GM19397 (cell line): ENCODE data around the gene MRM3.
"Not testable (repeated sequence)": the region's sequence is repeated elsewhere in the genome, so short reads cannot be mapped to it uniquely, and the experiment has no call there.

Experiments
- ATAC-seq: cut with Tn5 transposase; IDR thresholded peaks from one replicate; pipeline ENCODE4 v1.9.1; 2021; ENCODE audit warnings: mild to moderate bottlenecking, moderate library complexity; ENCODE audit not compliant: unreplicated experiment

MRM3 gene

GRCh38 chr17:753418-753817, 28.7 kb upstream of the MRM3 start:
- no peak for ATAC-seq

- ATAC-seq: not testable (repeated sequence)
These were observed 26.7 kb upstream of the MRM3 start for GRCh38 chr17:755319-755961.

GRCh38 chr17:756010-756567, 26.1 kb upstream of the MRM3 start:
- not testable (repeated sequence) for ATAC-seq

DNA sequence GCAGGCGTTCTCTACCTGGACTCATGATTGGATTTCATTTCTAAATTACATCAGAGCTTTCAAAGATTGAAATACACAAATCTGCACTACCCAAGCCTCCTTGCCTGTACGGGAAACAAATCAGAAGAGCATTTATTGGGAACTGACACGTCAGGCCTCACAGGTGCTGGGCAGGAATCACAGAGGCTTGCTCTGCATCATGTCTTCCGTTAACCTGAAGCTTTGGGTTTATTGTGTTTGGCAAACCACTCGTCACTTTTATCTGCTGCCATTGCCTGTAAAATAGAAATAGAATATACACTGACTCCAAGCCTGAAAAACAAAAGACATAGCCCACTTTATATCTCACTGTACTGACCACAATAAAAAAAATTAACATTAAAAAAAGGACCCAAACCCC, 22.2 kb upstream of the MRM3 start:
- no peak for ATAC-seq

GRCh38 chr17:760371-760770, 21.8 kb upstream of the MRM3 start:
- ATAC-seq: no peak

GRCh38 chr17:767076-767475, 15.1 kb upstream of the MRM3 start:
- no peak for ATAC-seq

DNA sequence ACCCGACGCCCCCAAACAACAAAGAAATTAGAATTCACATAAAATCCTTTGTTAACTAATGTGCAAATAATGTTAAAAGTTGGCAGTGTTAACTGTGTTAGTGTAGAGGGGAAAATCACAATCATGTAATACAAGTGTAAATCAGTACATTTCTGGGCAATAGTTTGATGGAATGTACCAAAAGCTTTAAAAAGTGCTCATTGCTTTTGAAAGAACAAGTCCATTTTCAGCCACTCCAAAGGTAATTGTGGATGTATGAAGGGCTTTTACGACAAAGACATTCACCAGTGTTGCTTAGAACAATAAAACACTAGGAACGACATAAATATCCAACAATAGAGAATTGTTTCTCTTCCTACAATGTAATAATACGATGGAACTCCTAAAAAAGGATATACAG, 9.1 kb upstream of the MRM3 start:
- no peak for ATAC-seq

DNA sequence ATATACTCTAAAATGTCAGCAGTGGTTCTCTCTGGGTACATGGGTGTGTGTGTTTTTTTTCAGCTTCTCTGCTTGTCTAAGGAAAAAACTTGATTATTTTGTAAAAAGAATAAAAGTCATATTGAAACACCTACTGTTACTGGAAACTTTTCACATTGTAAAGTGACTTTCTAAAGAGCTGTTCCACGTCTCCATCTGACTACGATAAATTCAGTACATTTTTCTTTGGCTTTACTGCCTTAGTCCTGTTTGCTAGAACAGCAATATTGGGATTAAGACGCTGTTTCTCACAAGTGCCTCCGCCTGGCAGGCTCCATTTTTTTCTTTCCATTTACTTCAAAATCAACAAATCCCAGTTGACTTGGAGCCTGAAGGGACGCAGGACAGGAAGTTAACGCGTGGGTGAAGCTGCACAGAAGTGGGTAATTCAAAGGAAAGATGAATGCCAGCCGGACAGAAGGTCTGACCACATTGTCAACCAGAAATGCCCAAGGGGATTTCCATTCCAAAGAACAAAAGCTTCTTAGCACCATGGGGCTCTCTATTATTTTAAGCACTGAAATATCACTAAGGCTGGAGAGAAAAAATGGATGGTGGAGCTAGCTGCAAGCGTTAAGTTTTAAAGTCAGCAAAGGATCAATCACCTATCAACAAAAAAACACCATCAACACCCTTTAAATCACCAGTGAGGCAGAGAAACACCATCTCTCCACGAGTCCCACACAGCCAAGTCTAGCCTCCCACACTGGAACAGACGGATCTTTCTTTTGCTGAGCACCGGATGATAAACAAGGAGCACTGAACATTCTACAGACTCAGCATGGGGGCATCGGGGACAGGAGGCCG, 8.5 kb upstream of the MRM3 start:
- no peak for ATAC-seq

GRCh38 chr17:774313-774584, 7.9 kb upstream of the MRM3 start:
- ATAC-seq: no peak

DNA sequence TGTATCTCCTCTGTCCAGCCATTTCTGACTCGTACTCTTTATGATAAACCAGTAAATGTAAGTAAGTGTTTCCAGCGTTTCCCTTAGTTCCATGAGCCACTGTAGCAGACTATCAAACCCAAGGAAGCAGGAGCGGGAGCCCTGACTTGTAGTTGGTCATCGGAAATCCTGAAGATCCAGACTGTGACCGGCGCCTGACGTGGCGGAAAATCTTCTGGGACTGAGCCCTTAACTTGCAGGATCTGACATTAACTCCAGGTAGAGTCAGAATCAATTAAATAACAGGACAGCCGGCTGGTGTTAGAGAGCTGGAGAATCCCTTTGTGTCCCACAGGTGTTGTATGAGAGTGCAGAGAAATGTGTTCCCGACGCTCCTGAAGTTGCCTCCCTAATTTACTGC, 4.1 kb upstream of the MRM3 start:
- ATAC-seq: no peak

- ATAC-seq: no peak
These were observed 2.0 kb downstream of the MRM3 start for GRCh38 chr17:784143-784542.

DNA sequence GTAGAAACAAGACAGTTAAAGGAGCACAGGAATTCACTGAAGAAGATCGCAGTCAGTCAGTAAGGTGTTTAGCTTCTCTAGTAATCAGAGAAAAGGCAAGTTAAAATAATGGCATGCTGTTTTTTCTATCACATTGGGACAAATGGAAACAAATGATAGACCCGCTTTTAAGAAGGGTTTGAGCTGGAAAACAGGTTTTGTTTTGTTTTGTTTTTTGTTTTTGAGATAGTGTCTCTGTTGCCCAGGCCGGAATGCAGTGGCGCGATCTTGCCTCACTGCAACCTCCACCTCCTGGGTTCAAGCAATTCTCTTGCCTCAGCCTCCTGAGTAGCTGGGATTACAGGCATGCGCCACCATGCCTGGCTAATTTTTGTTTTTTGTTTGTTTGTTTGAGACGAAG, 3.7 kb downstream of the MRM3 start:
- not testable (repeated sequence) for ATAC-seq

- ATAC-seq: no peak
These were observed 5.6 kb downstream of the MRM3 start for GRCh38 chr17:787641-788221.

- ATAC-seq: no peak
These were observed 6.4 kb downstream of the MRM3 start for GRCh38 chr17:788551-788950.

- no peak for ATAC-seq
These were observed 7.1 kb downstream of the MRM3 start for GRCh38 chr17:789160-789840.

DNA sequence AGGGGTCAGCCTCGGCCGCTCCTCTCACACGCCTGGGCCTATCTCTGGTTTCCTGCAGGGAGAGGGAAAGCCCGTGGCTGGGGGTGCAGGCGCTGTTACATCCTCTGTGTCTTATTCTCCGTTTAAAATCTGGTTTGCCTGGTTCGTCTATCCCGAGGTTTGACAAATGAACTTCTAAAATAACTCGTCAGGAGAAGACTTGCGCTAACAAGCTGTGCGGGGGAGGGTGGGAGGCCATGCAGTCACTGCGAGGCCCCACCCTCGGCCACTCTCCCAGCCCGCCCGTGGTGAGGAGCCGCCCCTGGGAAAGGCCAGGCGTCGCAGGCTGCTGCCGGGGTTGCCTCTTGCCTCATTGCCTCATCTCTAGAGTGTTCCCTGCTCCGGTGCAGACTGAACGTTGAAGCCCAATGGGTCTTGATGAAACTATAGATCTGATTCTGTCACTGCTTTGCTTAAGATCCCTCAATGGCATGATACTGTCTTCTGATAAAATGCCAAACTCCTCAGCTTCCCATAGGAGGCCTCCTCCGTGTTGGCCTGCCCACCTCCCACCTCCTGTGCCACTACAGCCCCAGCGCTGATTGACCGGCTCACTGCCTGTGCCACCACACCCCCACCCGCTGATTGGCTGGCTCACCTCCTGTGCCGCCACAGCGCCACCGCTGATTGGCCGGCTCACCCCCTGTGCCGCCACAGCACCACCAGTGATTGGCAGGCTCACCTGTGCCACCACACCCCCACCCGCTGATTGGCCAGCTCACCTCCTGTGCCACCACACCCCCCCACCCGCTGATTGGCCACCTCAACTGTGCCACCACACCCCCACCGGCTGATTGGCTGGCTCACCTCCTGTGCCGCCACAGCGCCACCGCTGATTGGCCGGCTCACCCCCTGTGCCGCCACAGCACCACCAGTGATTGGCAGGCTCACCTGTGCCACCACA, 8.0 kb downstream of the MRM3 start:
- not testable (repeated sequence) for ATAC-seq

- ATAC-seq: not testable (repeated sequence)
These were observed 8.7 kb downstream of the MRM3 start for GRCh38 chr17:790874-791247.

- no peak for ATAC-seq
These were observed 9.7 kb downstream of the MRM3 start for GRCh38 chr17:791829-792228.

DNA sequence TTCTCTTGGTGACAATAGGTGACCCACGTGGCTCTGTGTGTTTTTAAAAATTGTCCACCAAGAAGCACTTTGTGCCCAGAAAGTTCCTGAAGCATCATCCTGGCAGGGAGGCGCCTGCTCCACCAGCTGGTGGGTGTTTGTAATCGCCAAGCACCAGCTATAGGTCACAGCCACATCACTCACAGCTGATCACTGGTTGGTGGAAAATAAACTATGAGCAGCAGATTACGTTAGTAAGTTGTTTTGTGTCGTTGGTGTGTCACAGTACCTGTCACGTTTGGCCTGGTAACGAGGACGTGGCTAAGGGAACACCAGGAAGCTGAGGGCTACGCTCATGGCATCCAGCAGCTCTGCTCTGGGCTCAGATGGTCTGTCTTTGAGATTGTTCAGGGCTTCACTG, 10.1 kb downstream of the MRM3 start:
- no peak for ATAC-seq

- no peak for ATAC-seq
These were observed 12.7 kb downstream of the MRM3 start for GRCh38 chr17:794876-795275.
